GM21576 (cell line): Measurements from ENCODE around the gene RAMAC.
"Not testable (repeated sequence)": the region's sequence is repeated elsewhere in the genome, so short reads cannot be mapped to it uniquely, and the experiment has no call there.

Experiments
- ATAC-seq: cut with Tn5 transposase; IDR thresholded peaks from one replicate; pipeline ENCODE4 v1.9.1; 2021; ENCODE audit warnings: mild to moderate bottlenecking, moderate library complexity; ENCODE audit not compliant: unreplicated experiment

The RAMAC gene

DNA sequence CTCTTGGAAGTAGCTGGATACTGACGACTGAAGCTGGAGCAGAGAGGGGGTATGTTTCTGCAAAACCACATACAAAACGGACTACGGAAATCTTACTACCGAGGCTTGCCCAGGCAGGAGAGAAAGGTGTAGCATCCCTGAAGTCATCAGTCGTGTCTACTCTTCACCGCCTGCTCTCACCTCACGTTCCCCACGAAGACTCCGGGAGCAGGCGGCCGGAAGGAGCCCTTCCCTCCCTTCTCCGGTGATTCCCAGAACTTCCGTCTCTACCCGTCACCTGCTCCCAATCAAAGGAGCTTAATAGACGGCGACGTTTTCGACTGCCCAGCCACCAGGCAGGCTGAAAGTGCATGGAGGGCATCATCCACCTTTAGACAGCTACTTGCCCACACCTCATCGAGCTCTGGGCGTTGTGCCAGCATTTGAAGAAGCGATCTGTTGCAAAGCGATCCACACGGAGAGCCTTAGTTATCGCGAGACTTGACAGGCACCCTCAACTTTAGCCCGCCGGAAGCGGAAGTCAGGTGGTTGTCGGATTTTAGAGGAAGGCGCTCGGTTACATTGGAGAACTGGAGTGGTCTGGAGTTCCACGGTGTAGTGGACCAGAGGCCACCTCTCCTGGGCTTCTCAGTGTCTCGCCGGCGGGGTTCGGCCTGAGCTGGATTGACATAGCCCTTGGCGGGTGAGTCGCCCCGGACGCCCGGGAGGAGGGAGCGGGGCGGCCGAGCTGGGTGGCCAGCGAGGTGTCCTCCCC lies at the start of gene RAMAC:
Gene RAMAC (plus strand): TSS at position 523 of the 754 bp plus-strand sequence. CDS start 2,809 bp downstream, outside the sequence.
- ATAC-seq = peak; percentile 98

DNA sequence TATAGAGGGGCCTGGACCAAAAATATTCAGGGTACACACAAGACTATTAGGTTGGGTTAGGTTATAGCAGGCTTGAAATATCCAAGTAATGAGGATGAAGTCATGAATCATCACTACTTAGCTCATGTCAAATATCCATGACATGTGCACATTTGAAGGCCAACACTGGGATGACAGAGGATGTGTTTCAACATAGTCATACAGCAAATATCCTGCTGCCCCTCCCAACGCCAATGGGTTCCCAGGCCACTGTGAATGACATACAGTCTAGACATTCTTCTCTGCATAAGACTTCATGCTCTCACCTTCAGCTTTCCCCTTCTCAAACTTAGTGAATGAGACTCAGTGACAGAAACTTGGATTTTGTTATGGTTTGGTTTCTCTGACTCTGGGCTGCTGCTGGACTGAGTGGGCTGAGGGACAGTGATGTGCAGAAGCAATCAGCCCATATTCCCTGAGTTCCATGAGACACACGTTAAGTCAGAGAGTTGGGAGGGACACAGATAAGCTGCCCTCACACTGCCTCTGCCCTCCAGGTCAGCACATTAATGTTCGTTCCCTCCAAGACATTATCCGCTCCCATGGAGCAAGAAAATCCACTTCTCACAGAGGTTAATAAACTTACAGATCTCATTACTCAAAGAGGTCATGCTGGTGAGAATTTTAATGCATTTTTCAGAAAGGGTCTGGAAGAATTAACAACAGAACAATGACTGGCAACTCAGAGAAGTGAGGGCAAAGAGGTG lies 48.9 kb upstream of the RAMAC start:
- no peak for ATAC-seq

DNA sequence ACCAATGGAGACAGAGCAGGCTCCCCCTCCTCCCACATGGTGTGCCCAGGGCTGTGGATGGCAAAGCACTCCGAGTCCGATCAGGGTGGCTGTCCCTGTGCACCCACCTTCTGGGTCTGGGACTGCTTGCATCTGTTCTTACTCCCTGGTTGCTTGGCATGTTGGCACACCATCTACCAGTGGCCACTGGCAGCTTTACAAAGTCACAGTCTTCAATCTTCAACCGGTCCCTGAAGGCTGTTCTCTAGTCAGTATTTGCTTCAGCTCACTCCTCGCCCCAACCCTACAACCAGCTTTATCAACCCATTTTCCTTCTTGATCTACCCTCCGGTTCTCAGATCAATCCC lies 48.3 kb upstream of the RAMAC start:
- no peak for ATAC-seq

DNA sequence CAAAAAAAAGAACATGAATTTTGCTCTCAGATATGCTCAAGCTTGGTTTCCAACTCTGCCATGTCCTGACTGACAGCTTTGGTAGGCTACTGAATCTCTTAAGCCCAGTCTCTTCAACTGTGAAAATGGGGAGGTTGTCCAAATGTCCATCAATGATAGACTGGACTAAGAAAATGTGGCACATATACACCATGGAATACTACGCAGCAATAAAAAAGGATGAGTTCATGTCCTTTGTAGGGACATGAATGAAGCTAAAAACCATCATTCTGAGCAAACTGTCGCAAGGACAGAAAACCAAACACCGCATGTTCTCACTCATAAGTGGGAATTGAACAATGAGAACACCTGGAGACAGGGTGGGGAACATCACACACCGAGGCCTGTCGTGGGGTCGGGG lies 46.3 kb upstream of the RAMAC start:
- not testable (repeated sequence) for ATAC-seq

DNA sequence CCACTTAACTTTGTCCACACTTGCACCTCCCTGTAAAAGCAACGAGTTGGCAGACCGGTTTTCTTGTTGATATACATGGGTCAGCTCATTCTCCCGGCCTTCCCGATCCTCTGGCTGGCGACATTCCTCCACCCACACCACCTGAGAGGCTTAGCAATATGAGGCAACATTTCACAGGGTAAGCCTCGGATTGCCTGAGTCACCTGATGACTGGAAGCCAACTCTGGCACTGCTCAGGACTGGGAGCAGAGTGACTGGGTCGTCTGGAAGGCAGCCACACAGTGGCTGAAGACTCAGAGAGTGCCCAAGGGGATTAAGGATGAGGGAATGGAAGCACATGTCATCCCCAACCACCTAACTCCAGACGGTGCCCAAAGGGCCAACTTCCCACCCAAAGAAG lies 43.3 kb upstream of the RAMAC start:
- no peak for ATAC-seq

DNA sequence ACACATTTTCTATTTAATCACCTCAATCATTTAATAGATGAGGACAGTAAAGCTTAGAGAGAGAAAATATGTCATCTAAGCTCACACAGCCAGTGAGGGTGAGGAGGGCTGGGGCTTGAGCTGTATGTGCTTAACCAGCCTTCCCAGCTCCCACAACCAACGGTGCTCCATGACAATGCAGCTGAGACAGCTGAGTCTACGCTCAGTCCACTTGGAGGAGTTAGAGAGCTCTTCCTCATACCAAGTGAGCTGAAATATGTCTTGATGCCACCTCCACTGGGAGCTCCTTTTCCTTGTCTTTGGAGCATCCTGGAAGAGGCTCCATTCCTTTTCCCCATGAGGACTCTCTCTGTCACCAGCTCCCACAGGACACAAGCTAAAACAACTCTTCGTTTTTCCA lies 42.8 kb upstream of the RAMAC start:
- no peak for ATAC-seq

DNA sequence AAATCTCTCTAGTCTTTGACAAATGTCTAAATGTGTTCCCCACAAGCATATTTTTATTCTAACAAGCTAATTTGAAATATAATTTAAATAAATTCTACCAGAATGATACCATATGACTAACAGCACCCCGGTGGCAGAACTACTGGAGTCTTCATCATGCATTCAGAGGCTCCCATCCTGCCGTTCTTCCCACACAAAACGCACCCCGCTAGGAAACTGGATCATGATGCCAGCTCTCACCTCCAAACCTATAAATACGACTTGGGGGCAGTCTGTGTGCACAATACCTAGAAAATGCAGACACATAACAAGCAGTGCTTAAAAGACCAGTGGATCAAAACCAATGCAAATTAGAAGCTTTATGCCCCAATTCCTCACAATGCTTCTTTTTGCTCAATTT lies 42.0 kb upstream of the RAMAC start:
- no peak for ATAC-seq

DNA sequence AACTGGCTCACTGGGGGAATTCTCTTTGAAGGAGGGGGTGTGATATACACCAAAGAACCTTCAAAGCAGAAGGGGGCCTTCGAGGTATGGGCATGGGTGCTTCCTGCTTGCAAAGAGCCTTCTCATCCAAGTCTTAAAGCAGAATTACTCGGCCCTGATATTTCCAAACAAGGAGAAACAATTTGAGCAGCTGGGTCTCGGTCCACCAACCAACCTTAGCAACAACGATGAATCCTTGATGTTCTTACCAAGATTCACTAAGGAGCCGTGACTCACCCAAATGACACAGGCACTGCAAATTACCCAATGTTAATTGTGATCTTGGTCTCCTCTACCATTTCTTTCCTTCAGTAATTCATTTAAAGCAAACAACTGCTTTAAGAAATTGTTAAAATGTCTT lies 41.2 kb upstream of the RAMAC start:
- no peak for ATAC-seq

DNA sequence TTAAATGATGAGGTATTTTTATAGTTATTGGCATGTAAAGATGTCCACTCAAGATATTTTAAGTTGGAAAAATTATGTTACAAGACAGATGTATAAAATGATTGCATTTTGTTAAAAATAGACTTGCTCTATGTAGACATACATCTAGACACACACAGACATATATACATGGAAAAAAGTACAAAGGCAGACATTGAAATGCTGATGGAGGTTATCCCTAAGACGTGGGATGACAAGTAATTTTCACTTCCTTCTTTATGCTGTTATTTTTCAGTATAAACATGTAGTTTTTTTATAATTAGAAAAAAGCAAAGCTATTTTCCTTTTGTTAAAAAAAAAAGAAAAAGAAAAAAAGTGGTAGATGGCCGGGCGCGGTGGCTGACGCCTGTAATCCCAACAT lies 40.7 kb upstream of the RAMAC start:
- no peak for ATAC-seq

DNA sequence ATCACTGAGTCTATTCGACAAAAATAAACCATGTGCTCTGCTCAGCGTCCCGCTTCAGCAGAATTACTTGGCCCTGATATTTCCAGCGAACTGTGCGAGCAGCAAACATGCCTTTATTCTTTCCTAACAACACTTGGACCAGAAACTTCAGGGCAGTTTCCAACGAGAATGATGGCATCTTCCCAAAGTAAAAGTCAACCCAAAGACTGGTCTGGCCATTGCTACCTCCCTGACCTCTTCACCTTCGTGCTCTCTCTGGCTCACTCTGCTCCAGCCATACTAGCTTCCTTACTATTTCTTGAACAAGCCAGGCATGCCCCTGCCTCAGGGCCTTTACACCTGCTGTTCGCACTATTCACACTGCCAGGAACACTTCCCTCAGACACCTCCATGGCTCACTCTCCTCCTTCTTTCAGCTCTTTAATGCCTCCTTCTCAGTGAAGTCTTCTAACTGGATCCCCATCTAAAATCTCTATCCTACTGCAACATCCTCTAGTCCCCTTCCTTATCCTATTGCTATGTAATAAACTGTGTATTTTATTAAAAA lies 39.8 kb upstream of the RAMAC start:
- ATAC-seq = no peak

DNA sequence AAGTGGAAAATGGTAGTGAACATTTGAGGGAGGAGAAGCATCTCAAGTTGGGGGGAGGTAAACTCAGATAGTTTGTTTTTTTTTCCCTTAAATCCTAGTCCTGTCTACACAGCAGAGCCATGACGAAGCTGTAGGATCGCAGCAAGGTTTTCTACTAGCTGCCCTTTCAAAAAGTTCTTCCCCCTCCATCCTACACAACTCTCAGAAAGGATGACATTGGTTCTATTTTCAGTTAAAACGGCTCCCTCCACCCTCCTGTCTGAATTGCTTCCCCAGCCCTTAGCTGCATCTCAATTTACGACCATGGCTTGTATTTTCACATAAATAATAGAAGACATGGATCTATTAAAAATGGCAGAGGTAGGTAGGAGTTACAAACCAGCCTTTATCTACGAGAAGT lies 35.7 kb upstream of the RAMAC start:
- peak; percentile 31 for ATAC-seq

DNA sequence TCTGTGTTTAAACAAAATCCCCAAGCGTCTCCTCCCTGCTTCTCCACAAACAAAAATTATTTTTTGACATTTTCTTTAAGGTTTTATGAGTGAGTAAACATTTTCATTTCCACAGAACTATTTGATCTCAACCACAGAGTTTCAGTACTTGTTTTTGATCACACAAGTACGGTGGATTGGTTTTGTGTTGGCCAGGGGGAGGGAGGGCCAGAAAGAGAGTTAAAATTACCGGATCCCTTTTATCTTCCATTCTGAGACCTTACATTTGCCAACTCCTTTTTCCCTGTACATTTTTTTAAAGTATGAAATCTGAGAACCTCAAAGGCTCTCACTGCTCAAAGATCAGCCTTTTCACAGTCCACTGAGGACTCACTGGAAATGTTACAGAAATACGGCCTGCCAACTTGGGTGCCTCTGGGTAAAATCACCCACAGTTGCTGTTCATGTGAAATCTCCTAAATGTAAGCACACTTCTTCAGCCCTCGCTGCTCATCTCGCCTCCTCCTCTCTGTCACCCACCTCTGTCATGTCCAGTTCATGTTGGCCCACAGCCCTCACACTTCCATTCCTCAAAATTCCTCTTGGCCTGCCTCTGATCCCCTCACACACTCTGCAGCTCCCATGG lies 35.2 kb upstream of the RAMAC start:
- peak; percentile 66 for ATAC-seq

DNA sequence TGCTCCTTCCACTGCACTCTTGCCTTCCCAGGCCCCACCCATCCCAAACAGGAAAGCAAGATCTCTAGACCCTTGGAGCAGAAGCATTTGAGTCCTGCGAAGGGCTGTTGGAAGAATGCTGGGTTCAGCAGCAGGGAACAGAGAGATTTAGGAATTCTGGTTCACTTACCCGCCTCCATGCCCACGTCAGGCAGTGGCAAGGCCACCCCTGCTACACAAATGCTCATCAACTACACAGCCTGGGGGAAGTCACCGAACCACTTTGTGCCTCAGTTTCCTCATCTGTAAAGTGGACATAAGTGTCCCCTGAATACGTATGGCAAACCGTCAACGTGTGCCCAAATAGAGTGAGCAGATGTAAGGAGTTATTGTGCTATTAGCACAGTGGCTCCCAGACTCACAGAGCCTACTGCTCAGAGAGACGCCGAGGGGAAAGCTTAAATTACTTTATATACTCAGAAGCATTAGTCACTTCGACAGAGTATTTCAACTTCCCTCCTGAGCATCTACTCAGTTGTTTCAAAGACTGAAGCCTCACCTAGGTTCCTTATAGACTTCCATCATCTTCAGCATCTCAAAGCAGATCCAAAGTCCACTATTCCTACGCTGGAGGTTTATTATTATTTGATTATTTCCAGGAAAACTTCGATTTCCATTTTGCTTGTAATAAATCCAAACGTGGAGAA lies 34.4 kb upstream of the RAMAC start:
- ATAC-seq = no peak

DNA sequence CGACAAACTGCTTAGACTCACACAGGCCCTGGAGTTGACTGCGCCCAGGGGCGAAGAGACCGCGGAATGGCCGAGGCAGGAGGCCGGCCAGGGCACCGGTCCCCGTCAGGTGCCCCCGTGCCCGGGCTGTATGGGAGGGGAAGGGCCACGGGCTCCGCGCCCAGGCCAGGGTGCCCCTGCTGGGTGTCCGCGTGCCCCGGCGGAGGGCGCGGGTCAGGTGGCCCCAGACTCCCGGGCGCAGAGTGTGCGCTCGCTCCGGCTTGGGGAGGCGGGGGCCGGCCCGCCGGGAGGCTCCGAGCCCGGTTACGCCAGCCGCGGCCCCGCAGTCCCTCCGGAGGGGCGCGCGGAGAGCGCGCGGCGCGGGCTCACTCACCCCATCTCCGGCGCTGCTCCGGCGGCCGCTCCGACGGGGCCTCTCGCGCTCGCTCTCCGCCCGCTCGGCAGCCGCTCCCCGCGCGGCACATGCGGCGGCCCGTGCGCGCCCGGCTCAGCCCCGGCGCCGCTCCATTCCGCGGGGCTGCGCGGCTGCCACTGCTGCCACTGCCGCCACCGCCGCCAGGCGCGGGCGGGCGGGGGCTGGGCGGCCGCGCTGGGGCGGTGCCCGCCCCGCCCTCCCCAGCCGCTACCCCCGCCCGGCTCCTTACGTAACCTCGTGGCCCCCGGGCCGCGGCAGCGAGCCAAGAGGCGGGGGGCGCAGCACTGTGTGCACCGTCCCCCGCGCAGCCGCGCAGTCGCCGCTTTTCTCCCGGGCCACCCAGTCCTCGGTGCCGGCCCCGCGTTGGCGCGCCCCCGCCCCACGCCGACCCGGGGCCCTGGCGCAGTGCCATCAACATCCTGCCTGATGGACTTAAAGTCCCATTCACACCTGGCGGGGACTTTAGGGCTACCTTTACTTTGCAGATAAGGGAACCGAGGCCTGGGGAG lies 33.6 kb upstream of the RAMAC start, which contains the start of gene HOMER2:
Gene HOMER2 (minus strand): TSS at position 563 of the 924 bp plus-strand sequence. CDS start 185 bp downstream, at position 378.
- ATAC-seq = no peak

DNA sequence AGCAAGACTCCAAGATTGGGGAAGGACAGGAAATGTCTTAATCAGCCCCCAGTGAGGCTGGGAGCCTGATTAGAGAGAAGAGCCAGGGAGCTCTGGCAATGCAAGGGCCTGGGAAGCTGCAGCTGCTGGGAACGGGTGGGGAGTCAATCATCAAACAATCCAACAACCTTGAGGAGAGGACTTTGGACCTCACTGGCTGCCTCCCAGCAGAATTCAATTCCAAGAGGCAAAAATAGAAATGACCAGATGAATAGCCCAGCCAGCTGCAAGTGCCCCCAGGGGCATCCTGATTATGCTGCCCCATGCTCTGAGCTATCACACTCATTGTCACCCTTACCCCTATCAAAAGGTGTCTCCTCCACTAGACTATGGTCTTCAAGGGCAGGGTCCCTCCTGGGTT lies 27.4 kb upstream of the RAMAC start:
- no peak for ATAC-seq

DNA sequence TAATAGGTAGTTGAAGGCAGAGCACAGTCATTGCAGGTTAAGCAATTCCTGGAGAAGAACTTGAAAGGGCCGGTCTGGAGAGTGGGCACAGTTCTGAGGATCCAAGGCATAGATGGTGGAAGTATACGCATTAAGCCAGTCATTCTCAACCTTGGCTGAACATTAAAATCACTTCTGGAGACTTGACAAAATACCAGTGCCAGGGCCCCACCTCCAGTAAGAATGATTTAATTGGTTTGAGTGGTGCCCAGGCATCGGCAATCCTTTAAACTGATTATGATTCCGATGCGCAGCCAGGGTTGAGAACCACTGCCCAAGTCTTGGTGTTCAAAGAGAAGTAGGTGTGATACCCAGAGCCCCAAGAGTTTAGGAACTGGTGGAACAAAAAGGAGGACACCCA lies 26.6 kb upstream of the RAMAC start:
- no peak for ATAC-seq

DNA sequence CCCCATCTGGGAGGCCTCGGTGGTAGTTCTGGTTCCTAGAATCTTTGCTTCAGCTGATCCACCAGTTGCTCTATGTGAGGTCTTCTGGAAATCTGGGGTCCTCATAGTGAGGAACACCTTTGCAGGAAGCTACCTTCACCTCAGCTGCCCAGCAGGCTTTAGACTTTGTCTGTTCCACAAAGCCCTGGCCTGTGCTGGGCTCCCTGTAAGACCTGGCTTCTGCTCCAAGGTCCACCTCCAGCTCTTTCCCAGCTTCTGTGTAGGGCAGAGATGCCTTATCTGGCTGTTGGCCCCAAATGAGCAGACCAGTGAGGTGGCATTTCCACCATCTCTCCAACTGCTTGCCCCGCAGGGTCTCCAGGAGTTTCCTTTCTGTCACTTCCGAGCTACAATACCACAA lies 25.2 kb upstream of the RAMAC start:
- ATAC-seq = no peak

DNA sequence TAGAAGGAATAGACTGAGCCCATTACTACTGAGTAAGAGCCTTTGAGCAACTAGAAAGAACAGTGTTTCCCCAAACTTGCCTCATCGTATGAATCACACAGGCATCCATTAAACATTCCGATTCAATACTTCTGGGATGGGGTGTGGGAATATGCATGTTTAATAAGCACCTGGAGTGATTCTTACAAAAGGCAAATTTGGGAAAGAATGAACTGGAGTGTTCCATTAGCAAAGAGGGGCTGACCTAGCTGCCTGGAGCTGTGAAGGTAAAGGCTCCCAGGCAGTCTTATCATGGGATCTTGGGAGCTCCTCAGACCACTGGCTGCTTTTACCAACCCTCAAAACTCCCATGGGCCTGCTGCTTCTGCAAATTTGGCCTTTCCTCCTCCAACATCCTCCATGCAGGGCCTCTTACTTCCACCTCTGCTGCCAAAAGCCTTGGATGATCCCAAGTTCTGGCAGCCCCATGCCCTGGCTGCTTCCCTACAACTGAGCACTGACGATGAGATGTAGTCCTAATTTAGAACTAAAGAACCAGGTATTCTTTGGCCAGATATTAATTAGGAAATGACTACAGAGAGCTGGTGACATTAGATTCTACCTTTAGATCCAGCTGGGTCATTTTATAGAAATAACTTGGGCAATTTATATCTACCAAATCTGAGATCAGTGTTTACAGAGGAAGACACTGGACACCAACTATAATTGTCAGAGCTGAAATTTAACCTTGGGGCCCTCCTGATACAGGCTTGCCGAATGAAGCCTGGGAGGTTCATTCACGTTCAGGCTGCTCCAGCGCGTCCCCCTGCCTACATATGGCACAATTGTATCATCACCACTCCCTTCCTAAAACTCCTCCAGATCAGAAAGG lies 22.3 kb upstream of the RAMAC start:
- no peak for ATAC-seq

DNA sequence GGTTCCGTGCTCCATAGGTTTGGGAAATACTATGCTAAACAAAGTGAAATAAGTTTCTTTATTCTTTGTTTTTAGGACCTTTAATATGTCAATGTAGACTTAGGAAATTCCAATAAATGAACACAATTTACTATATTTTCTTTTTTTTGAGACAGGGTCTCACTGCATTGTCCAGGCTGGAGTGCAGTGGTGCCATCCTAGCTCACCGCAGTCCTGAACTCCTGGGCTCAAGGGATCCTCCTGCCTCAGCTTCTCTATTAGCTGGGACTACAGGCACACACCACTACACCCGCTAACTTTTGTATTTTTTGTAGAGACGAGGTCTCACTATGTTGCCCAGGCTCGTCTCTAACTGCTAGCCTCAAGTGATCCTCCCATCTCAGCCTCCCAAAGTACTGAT lies 21.1 kb upstream of the RAMAC start:
- no peak for ATAC-seq
